ENCODE measurements around the gene AHRR.

The AHRR gene

DNA sequence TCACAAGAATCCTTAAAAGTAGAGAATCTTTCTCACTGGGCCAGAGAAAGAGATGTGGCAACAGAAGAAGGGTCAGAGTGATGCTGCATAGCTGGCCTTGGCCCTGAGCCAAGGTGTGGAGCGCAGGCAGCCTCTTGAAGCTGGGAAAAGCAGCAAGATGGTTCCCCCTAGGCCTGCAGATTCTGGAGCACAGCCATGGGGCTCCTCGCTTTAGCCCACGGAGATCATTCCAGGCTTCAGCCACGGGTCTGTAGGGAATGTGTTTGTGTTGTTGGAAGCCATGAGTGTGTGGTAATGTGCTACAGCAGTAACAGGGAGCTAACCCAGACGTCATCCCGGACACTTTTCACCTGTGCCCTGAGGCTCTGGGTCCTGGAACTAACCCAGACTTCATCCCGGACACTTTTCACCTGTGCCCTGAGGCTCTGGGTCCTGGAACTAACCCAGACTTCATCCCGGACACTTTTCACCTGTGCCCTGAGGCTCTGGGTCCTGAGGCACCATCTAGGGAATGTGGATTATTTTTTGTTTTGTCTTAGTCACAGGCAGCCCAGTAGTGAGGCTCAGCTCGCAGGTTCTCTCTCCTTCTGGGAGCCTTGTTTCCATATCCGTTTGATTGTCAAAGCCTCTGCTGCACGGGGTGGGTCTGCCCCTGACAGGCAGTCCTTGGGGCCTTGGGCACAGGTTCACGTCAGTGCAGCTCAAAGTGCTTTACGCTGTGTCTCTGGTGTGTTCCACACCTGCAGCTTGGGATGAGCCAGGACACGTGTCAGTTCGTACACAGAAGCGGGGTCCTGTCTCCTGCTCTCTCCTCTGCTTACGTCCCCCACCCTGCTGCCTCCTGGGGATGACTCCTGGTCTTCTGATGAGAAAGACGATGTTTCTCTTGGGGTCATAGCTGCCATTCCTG lies 65.2 kb downstream of the AHRR start:
- Histone ChIP-seq H3K4me3 (ENCODE audit: control insufficient read depth in 1 of 7, extremely low read depth in 1 of 7, insufficient read depth in 4 of 7, low read depth in 2 of 7, low read length in 6 of 7) (no peak overlapping the region), H3K9me3 (ENCODE audit: control extremely low read depth in 1 of 5, control insufficient read depth in 4 of 5, insufficient read depth in 2 of 5, low read depth in 1 of 5, low read length in 4 of 5) (peaks cover 1 to 13% (median 8%) of the 10 kb centered on the region in 5 experiments), H3K36me3 (ENCODE audit: control insufficient read depth in 4 of 4, insufficient read depth in 4 of 4, low read length in 3 of 4) (peaks cover 0 to 71% (median 0%) of the 10 kb centered on the region in 4 experiments), H3K27me3 (replicated peaks in 2 of 5; ENCODE audit: control insufficient read depth in 4 of 5, insufficient read depth in 5 of 5, low read length in 4 of 5) (no peaks in the 10 kb centered on the region), H3K4me1 (ENCODE audit: control extremely low read depth in 1 of 4, control insufficient read depth in 4 of 4, insufficient read depth in 4 of 4, low read length in 3 of 4) (peaks cover 0 to 29% (median 2%) of the 10 kb centered on the region in 4 experiments), H3K27ac (ENCODE audit: insufficient read depth in 1 of 2, low read depth in 1 of 2, low read length in 2 of 2, poor library complexity in 1 of 2, severe bottlenecking in 2 of 2) (no peak overlapping the region)
- POLR2A ChIA-PET: no interaction called here
- CTCF ChIA-PET: interaction anchor here (1.1 kb wide), 1 partner anchor 33 kb away, joined by 3 read pairs; no protein-coding TSS in a partner anchor
- WGBS (ENCODE audit: insufficient coverage): 97% methylated on average over 17 of the region's 18 CpGs
- no peak for DNase-seq

- Histone ChIP-seq H3K9me3 (ENCODE audit: control extremely low read depth in 1 of 5, control insufficient read depth in 4 of 5, insufficient read depth in 2 of 5, low read depth in 1 of 5, low read length in 4 of 5) (peaks cover 0 to 13% (median 8%) of the 10 kb centered on the region in 5 experiments), H3K27me3 (replicated peaks in 2 of 5; ENCODE audit: control insufficient read depth in 4 of 5, insufficient read depth in 5 of 5, low read length in 4 of 5) (no peaks in the 10 kb centered on the region), H3K36me3 (ENCODE audit: control insufficient read depth in 4 of 4, insufficient read depth in 4 of 4, low read length in 3 of 4) (peaks cover 0 to 64% (median 0%) of the 10 kb centered on the region in 4 experiments), H3K27ac (ENCODE audit: insufficient read depth in 1 of 2, low read depth in 1 of 2, low read length in 2 of 2, poor library complexity in 1 of 2, severe bottlenecking in 2 of 2) (no peak overlapping the region), H3K4me1 (ENCODE audit: control extremely low read depth in 1 of 4, control insufficient read depth in 4 of 4, insufficient read depth in 4 of 4, low read length in 3 of 4) (peaks cover 0 to 34% (median 7%) of the 10 kb centered on the region in 4 experiments), H3K4me3 (ENCODE audit: control insufficient read depth in 1 of 7, extremely low read depth in 1 of 7, insufficient read depth in 4 of 7, low read depth in 2 of 7, low read length in 6 of 7) (no peak overlapping the region)
- WGBS (ENCODE audit: insufficient coverage): 98% methylated on average over 18 of the region's 18 CpGs
- CTCF ChIA-PET: no interaction called here
- no peak for DNase-seq
- POLR2A ChIA-PET: no interaction called here
Measured at GRCh38 chr5:387491-388265, 66.2 kb downstream of the AHRR start.

DNA sequence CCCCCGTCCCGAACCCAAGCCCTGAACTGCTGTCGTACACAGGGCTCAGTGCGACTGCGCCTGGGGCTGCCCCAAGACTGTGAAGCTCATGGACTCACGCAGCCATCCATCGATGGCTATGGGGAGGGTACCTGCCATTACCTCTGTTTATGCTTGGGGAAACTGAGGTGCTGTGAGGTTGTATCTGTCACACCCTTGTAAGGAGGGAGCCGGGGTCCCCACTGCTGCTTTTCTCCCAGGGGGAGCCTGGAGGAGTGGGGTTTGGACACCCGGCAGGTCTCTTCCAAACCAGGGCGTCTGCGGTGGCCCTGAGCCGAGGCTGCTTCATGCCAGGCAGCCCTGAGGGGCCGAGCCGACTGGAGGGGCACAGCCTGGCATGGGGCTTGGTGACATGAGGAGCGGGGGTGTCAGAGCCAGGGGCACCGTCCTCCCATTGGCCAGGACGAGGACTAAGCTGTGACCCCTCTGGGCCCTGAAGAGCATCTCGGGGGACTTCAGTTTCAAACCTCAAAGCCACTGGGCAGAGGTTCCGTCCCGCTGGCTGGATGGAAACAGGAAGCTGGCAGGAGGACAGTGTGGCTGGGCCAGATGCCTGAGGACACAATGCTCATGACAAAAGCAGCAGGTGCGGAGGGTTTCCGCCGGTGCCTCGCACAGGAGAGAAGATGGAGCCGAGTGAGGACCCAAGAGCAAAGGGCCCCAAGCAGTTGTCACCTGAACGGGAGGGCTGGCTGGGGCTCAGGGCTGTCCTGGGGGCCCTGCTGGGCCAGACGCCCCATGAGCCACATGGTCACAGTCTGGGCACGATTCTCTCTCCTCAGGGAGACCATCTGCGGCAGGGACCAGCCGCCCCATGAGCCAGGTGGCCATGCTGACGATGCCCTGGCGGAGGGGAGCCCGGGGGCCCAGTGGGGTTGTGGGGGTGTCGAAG lies 67.0 kb downstream of the AHRR start:
- CTCF ChIA-PET: no interaction called here
- WGBS (ENCODE audit: insufficient coverage): 94% methylated on average over 24 of the region's 34 CpGs

DNA sequence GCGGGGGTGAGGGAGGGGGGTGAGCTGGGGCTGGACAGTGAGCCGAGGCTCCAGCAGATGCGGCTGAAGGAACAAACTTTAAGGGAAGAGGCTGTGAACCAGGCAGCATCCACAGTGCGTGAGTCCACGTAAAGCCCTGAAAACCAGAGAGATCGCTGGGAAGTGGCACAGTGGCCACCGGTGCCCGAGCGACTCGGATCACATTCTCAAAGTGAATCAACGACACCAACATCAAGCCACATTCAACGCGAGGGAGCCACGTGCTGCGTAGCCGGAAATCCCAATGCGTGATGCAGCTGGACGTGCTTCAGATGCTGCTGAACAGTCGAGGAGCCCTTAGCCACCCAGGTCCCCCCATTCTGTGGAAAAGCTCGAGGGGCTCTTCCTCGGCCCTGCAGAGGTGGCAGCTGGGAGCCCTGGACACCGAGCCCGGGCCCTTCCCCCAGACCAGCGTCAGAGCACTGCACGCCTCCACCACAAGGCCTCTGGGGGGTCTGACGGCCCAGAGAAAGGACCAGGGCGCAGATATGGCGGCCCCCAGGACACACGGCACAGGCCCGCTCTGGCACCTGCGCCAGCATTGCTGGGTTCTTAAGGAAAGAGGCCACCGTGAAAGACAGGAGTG lies 67.8 kb downstream of the AHRR start:
- no peak for DNase-seq
- WGBS (ENCODE audit: insufficient coverage): 96% methylated on average over 29 of the region's 32 CpGs
- peaks cover 0 to 52% (median 0%) of the 10 kb centered on the region in 4 experiments for H3K36me3 ChIP-seq (ENCODE audit: control insufficient read depth in 4 of 4, insufficient read depth in 4 of 4, low read length in 3 of 4)
- CTCF ChIA-PET: interaction anchor here (1.5 kb wide), 1 partner anchor 43 kb away, joined by 3 read pairs; no protein-coding TSS in a partner anchor
- H3K4me3 ChIP-seq (ENCODE audit: control insufficient read depth in 1 of 7, extremely low read depth in 1 of 7, insufficient read depth in 4 of 7, low read depth in 2 of 7, low read length in 6 of 7): no peak overlapping the region
- H3K27me3 ChIP-seq (replicated peaks in 2 of 5; ENCODE audit: control insufficient read depth in 4 of 5, insufficient read depth in 5 of 5, low read length in 4 of 5): no peaks in the 10 kb centered on the region
- peaks cover 0 to 13% (median 8%) of the 10 kb centered on the region in 5 experiments for H3K9me3 ChIP-seq (ENCODE audit: control extremely low read depth in 1 of 5, control insufficient read depth in 4 of 5, insufficient read depth in 2 of 5, low read depth in 1 of 5, low read length in 4 of 5)
- POLR2A ChIA-PET: no interaction called here
- H3K4me1 ChIP-seq (ENCODE audit: control extremely low read depth in 1 of 4, control insufficient read depth in 4 of 4, insufficient read depth in 4 of 4, low read length in 3 of 4): peaks cover 0 to 49% (median 17%) of the 10 kb centered on the region in 4 experiments
- no peak overlapping the region for H3K27ac ChIP-seq (ENCODE audit: insufficient read depth in 1 of 2, low read depth in 1 of 2, low read length in 2 of 2, poor library complexity in 1 of 2, severe bottlenecking in 2 of 2)

More for the DNA sequence above, 67.0 kb downstream of the AHRR start:
- H3K4me3 ChIP-seq (ENCODE audit: control insufficient read depth in 1 of 7, extremely low read depth in 1 of 7, insufficient read depth in 4 of 7, low read depth in 2 of 7, low read length in 6 of 7): no peak overlapping the region
- H3K27ac ChIP-seq (ENCODE audit: insufficient read depth in 1 of 2, low read depth in 1 of 2, low read length in 2 of 2, poor library complexity in 1 of 2, severe bottlenecking in 2 of 2): no peak overlapping the region
- POLR2A ChIA-PET: no interaction called here
- peaks cover 0 to 56% (median 0%) of the 10 kb centered on the region in 4 experiments for H3K36me3 ChIP-seq (ENCODE audit: control insufficient read depth in 4 of 4, insufficient read depth in 4 of 4, low read length in 3 of 4)
- peaks cover 0 to 13% (median 8%) of the 10 kb centered on the region in 5 experiments for H3K9me3 ChIP-seq (ENCODE audit: control extremely low read depth in 1 of 5, control insufficient read depth in 4 of 5, insufficient read depth in 2 of 5, low read depth in 1 of 5, low read length in 4 of 5)
- H3K27me3 ChIP-seq (replicated peaks in 2 of 5; ENCODE audit: control insufficient read depth in 4 of 5, insufficient read depth in 5 of 5, low read length in 4 of 5): no peaks in the 10 kb centered on the region
- H3K4me1 ChIP-seq (ENCODE audit: control extremely low read depth in 1 of 4, control insufficient read depth in 4 of 4, insufficient read depth in 4 of 4, low read length in 3 of 4): peaks cover 0 to 43% (median 14%) of the 10 kb centered on the region in 4 experiments
- DNase-seq: no peak

GRCh38 chr5:389891-390622 lies 68.5 kb downstream of the AHRR start:
- 98% methylated on average over 25 of the region's 26 CpGs for WGBS (ENCODE audit: insufficient coverage)
- H3K36me3 ChIP-seq (ENCODE audit: control insufficient read depth in 4 of 4, insufficient read depth in 4 of 4, low read length in 3 of 4): peaks cover 0 to 55% (median 0%) of the 10 kb centered on the region in 4 experiments
- peaks cover 0 to 56% (median 20%) of the 10 kb centered on the region in 4 experiments for H3K4me1 ChIP-seq (ENCODE audit: control extremely low read depth in 1 of 4, control insufficient read depth in 4 of 4, insufficient read depth in 4 of 4, low read length in 3 of 4)
- H3K9me3 ChIP-seq (ENCODE audit: control extremely low read depth in 1 of 5, control insufficient read depth in 4 of 5, insufficient read depth in 2 of 5, low read depth in 1 of 5, low read length in 4 of 5): peaks cover 0 to 10% (median 6%) of the 10 kb centered on the region in 5 experiments
- no peaks in the 10 kb centered on the region for H3K27me3 ChIP-seq (replicated peaks in 2 of 5; ENCODE audit: control insufficient read depth in 4 of 5, insufficient read depth in 5 of 5, low read length in 4 of 5)
- H3K4me3 ChIP-seq (ENCODE audit: control insufficient read depth in 1 of 7, extremely low read depth in 1 of 7, insufficient read depth in 4 of 7, low read depth in 2 of 7, low read length in 6 of 7): no peak overlapping the region
- no peak overlapping the region for H3K27ac ChIP-seq (ENCODE audit: insufficient read depth in 1 of 2, low read depth in 1 of 2, low read length in 2 of 2, poor library complexity in 1 of 2, severe bottlenecking in 2 of 2)
- ChIA-PET CTCF (interaction anchor here (1.5 kb wide), 1 partner anchor 42 kb away, joined by 3 read pairs; no protein-coding TSS in a partner anchor), POLR2A (no interaction called here)
- no peak for DNase-seq
